ENCODE results near the gene SLC13A5. TPM values are rescaled to one million over a fixed set of nuclear protein-coding genes. Genes with fewer than 3 reads are reported as not detected.

SLC13A5 gene
- total and polyA plus RNA-seq, 10 of the 15 experiments (the other 5 are each of a cell fraction or from before 2014, with no cell fraction given) = 0.23 TPM; not detected in 9

DNA sequence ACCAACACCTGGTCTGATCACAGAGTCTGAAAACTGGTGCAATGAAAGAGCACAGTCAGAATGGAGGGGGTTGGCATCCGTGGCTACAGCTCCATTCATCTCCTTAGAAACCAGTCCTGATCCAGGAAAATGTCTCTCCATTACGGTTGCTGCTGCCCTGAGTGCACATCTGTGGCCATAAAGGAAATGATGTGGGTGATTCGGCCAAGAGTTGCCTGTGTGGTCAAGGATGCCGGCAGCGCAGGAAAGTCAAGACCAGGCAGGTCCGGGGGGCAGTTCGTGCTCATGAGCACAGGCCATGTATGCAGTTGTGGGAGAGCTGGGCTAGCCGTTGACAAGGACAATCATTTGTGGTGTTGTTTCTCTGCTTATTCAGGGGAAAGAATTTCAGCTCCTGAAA lies 48.6 kb upstream of the SLC13A5 start:
- SMC1A ChIA-PET (ENCODE audit: uncharacterized antibody, unreplicated experiment) = no interaction called here
- H3K4me1 ChIP-seq (ENCODE audit: control insufficient read depth, insufficient read depth, low read length) = no peaks in the 10 kb centered on the region; the same call in 1 of the 2 replicates
- FAIRE-seq (no peak), ATAC-seq (no peak), DNase-seq (ENCODE audit: low read depth, low spot score) (no peak)
- H3K4me2 ChIP-seq (ENCODE audit: control insufficient read depth, insufficient read depth) = no peak overlapping the region
- H3K27ac ChIP-seq (ENCODE audit: control insufficient read depth, insufficient read depth) = no peak overlapping the region
- peaks cover 5 to 63% of the 10 kb centered on the region in 2 experiments for H3K36me3 ChIP-seq (ENCODE audit: control insufficient read depth in 2 of 2, insufficient read depth in 2 of 2, low read length in 1 of 2)
- H2AFZ ChIP-seq (ENCODE audit: control insufficient read depth, low read depth, low read length) = no peak overlapping the region
- no peak overlapping the region for H3K9ac ChIP-seq (ENCODE audit: control insufficient read depth, insufficient read depth, low read length)
- H3K9me3 ChIP-seq (replicated peaks; ENCODE audit: control insufficient read depth, insufficient read depth, low read length) = peaks cover 7% of the 10 kb centered on the region; the same call in 2 of the 3 replicates
- 86% methylated on average over 8 of the region's 8 CpGs for WGBS (ENCODE audit: insufficient coverage, insufficient replicate concordance, low lambda C conversion rate, missing lambda C conversion rate)
- CTCF ChIA-PET = no interaction called here
- H3K4me3 ChIP-seq = no peak overlapping the region
- POLR2A ChIA-PET = interaction anchor here (0.6 kb wide), 1 partner anchor 149 kb away, joined by 8 read pairs; no protein-coding TSS in a partner anchor
- no TSS peak for BruUV-seq (replicated peaks)
- peaks cover 16% of the 10 kb centered on the region for H3K79me2 ChIP-seq (ENCODE audit: control insufficient read depth, insufficient read depth, low read length)
- RAD21 ChIA-PET (ENCODE audit: unreplicated experiment) = no interaction called here
- in situ Hi-C loops (cut with MboI) (no loop called here), intact Hi-C loops (cut with micrococcal nuclease; ENCODE audit: unreplicated experiment) (no loop called here)
- H3K27me3 ChIP-seq (replicated peaks in 1 of 2; ENCODE audit: control insufficient read depth in 2 of 2, insufficient read depth in 2 of 2, low read length in 1 of 2) = no peaks in the 10 kb centered on the region
- TF ChIP-seq POLR2A (IDR thresholded peaks at IDR 0.05; ENCODE audit: low read depth, low read length) (peak; percentile 41), PKNOX1 (IDR thresholded peaks at IDR 0.05) (no peak), HCFC1 (IDR thresholded peaks at IDR 0.05; ENCODE audit: low read length) (no peak)
- no peaks in the 10 kb centered on the region for H4K20me1 ChIP-seq (ENCODE audit: control insufficient read depth, insufficient read depth)

GRCh38 chr17:6757747-6758146 lies 44.6 kb upstream of the SLC13A5 start:
- Histone ChIP-seq H4K20me1 (ENCODE audit: control insufficient read depth, insufficient read depth) (no peaks in the 10 kb centered on the region), H3K4me1 (ENCODE audit: control insufficient read depth, insufficient read depth, low read length) (peaks cover 12% of the 10 kb centered on the region), H3K4me3 (peak overlapping the region; percentile 56; the same call in 1 of the 2 replicates), H3K4me2 (ENCODE audit: control insufficient read depth, insufficient read depth) (peak overlapping the region; percentile 75), H3K79me2 (ENCODE audit: control insufficient read depth, insufficient read depth, low read length) (peaks cover 29% of the 10 kb centered on the region), H3K9me3 (replicated peaks; ENCODE audit: control insufficient read depth, insufficient read depth, low read length) (no peaks in the 10 kb centered on the region; the same call in 2 of the 3 replicates), H3K27me3 (replicated peaks in 1 of 2; ENCODE audit: control insufficient read depth in 2 of 2, insufficient read depth in 2 of 2, low read length in 1 of 2) (no peaks in the 10 kb centered on the region), H3K36me3 (ENCODE audit: control insufficient read depth in 2 of 2, insufficient read depth in 2 of 2, low read length in 1 of 2) (peaks cover 4 to 34% of the 10 kb centered on the region in 2 experiments; a peak in 3 of 4 replicates), H3K27ac (ENCODE audit: control insufficient read depth, insufficient read depth) (no peak overlapping the region; the same call in 1 of the 2 replicates), H2AFZ (ENCODE audit: control insufficient read depth, low read depth, low read length) (no peak overlapping the region), H3K9ac (ENCODE audit: control insufficient read depth, insufficient read depth, low read length) (no peak overlapping the region)
- intact Hi-C loops (cut with micrococcal nuclease; ENCODE audit: unreplicated experiment) = loop anchor here (10.0 kb wide), 2 partner anchors 93 to 257 kb away; partner anchors contain the start of gene RNASEK
- no peak for DNase-seq (ENCODE audit: low read depth, low spot score)
- BruUV-seq (replicated peaks) = no TSS peak
- ChIA-PET POLR2A (interaction anchor here (2.6 kb wide), 1 partner anchor 9 kb away, joined by 6 read pairs; no protein-coding TSS in a partner anchor), RAD21 (ENCODE audit: unreplicated experiment) (no interaction called here), CTCF (interaction anchor here (1.1 to 2.4 kb wide), 3 partner anchors 9 to 86 kb away, joined by 3 to 6 read pairs (median 3); no protein-coding TSS in a partner anchor), SMC1A (ENCODE audit: uncharacterized antibody, unreplicated experiment) (no interaction called here)
- ATAC-seq = no peak
- in situ Hi-C loops (cut with MboI) = no loop called here
- FAIRE-seq = no peak
- 90% methylated on average over 2 of the region's 2 CpGs for WGBS (ENCODE audit: insufficient coverage, insufficient replicate concordance, low lambda C conversion rate, missing lambda C conversion rate)
- TF ChIP-seq SIN3A (IDR thresholded peaks at IDR 0.05; ENCODE audit: low read depth, low read length) (no peak), RELA (IDR thresholded peaks at IDR 0.05; ENCODE audit: borderline replicate concordance, partially characterized antibody) (no peak), CHD2 (IDR thresholded peaks at IDR 0.05; ENCODE audit: borderline replicate concordance, low read depth, low read length) (no peak), TAF1 (IDR thresholded peaks at IDR 0.05; ENCODE audit: borderline replicate concordance, low read depth, low read length) (no peak), STAT1 (conservative IDR thresholded peaks at IDR 0.05) (no peak), ZNF24 (IDR thresholded peaks at IDR 0.05) (no peak)
